ENCODE data around the gene ZNF48.

DNA sequence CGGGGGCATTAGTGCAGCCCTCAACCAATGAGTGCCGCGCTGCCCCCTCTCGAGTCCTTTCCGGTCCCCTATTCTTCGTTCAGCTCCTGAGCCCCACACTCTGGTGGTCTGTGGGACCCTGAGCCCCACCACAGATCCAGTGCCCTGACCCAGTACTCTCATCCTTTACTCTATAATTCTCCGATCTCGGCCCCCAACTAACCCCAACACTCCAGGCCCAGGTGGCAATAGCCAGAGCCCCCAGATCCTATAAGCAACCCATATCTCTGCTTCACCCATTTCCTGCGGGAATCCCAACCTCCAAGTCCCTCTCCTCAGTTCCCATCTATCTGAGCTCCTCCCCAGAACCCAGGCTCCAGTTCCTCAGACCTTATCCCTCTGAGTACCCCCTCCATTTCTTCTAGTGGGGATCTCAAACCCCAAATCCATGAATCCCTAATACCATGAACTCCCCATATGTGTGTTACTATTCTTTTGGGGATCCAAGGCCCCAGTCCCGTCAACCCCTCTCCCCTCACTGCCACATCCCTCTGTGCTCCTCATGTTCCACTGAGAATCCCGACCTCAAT lies 23.9 kb upstream of the ZNF48 start:
- TF ChIP-seq, protein P1, sequence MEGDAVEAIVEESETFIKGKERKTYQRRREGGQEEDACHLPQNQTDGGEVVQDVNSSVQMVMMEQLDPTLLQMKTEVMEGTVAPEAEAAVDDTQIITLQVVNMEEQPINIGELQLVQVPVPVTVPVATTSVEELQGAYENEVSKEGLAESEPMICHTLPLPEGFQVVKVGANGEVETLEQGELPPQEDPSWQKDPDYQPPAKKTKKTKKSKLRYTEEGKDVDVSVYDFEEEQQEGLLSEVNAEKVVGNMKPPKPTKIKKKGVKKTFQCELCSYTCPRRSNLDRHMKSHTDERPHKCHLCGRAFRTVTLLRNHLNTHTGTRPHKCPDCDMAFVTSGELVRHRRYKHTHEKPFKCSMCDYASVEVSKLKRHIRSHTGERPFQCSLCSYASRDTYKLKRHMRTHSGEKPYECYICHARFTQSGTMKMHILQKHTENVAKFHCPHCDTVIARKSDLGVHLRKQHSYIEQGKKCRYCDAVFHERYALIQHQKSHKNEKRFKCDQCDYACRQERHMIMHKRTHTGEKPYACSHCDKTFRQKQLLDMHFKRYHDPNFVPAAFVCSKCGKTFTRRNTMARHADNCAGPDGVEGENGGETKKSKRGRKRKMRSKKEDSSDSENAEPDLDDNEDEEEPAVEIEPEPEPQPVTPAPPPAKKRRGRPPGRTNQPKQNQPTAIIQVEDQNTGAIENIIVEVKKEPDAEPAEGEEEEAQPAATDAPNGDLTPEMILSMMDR (IDR thresholded peaks at IDR 0.05; ENCODE audit: insufficient read depth, low read length, poor library complexity, severe bottlenecking) = no peak
- TF ChIP-seq EZH2phosphoT487 (conservative IDR thresholded peaks at IDR 0.05; ENCODE audit: low read length) = no peak
